Right cardiac atrium (tissue), 5 donors: Measurements from ENCODE around the gene ABCC9. TPM values are rescaled to one million over a fixed set of nuclear protein-coding genes. Genes with fewer than 3 reads are reported as not detected.

ENCODE experiments used
- ATAC-seq, 2 donors: fragments of 200-7000 bp; cut with Tn5 transposase; one replicate each; pipeline versions ENCODE4 v1.8.0 to v1.9.1; 2020; ENCODE audit warnings: moderate library complexity in 2 of 2, mild to moderate bottlenecking in 1 of 2
- DNase-seq, 3 donors: peaks; one replicate each; pipeline ENCODE4 v3.0.0-alpha.2; 2020
- H3K27ac ChIP-seq: one replicate; pipeline ENCODE4 v1.5.1; 2013; ENCODE audit warnings: mild to moderate bottlenecking, low read length, control low read depth, moderate library complexity
- H3K27me3 ChIP-seq: one replicate; pipeline ENCODE4 v1.6.1; 2013; ENCODE audit not compliant: control insufficient read depth, insufficient read depth
- H3K4me1 ChIP-seq: one replicate; pipeline ENCODE4 v1.6.1; 2013; ENCODE audit warnings: low read length; ENCODE audit not compliant: control insufficient read depth, insufficient read depth
- H3K4me3 ChIP-seq: one replicate; pipeline ENCODE4 v1.5.1; 2013; ENCODE audit warnings: low read length, control low read depth
- H3K9me3 ChIP-seq: one replicate; pipeline ENCODE4 v1.6.1; 2013; ENCODE audit warnings: low read length; ENCODE audit not compliant: control insufficient read depth
- WGBS: extraction: QIAGEN DNeasy Blood & Tissue Kit; methylation state at CpG from one replicate; pipeline ENCODE4 v1.1.7; 2013; 5-methylcytosine and 5-hydroxymethylcytosine counted together
- intact Hi-C, 4 donors: fragments of 100-400 bp; cut with DNase I; formaldehyde crosslinking; loops; one replicate each; pipeline versions ENCODE4 v1.11.0 to v1.14.0; 2022 to 2023
- polyA plus RNA-seq: library from polyadenylated mRNA; stranded (reverse); fragments of 200-250 nt; gene quantifications from one replicate; pipeline ENCODE4 v1.2.3, GENCODE V29; 2013
- total RNA-seq, 4 donors: library from RNA; stranded (reverse); fragmentation: NEBNext Ultra II Directional; extraction: Animal tissue kit (Norgen Biotek cat#: 25700); gene quantifications; one replicate each; pipeline ENCODE4 v1.2.1, GENCODE V29; 2021
- donor health status: healthy with polysubstance abuse.
- donor health status: DM: no; HTN: yes; CAD: no.
- donor health status: DM: no; HTN: no; CAD: no.
- donor health status: DM: no; HTN: yes; CAD: no; lungs with severe emphysema.
- donor health status: DM: yes; HTN: yes; CAD: no.

Gene ABCC9
- total and polyA plus RNA-seq, 5 donors: 12.1 to 67.8 (median 52.5) TPM

DNA sequence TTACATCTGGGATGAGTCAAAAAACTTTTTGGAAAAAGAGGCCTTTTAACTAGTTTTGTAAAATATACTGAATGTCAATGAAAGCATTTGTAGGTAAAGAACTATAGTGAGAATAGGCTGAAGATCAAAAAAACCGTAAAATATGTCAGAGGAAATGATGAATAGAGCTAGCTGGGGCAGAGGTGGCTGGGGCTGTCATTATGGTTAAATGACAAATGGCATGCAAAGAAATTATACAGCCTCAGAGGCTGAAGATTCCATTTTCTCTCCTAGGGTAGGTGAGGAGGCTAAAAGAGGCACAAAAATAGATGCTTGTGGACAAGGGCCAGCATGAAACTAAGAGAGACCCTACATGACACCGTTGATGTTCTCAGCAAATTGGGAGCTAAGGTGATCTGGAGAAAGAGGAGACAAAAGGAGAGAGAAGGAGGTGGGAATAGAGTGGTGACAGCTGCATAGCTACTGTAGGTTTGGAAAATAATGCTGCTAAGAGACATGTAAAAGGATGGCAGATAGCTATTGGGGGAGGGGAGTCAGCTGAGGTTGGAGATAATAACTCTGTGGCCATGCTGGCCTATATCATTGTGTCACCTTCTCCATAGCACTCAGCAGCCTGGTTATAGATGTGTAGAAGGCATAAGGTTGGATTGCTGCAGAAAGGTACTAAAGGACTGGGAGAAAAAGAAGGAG is 63.8 kb downstream of the ABCC9 start:
- no peaks in the 10 kb centered on the region for H3K4me1 ChIP-seq
- no peaks in the 10 kb centered on the region for H3K27me3 ChIP-seq
- no peak overlapping the region for H3K27ac ChIP-seq
- DNase-seq (no peak), ATAC-seq (peak; percentile 77 to 85)
- WGBS: 58% methylated on average over 2 of the region's 2 CpGs
- intact Hi-C loops: no loop called here
- no peak overlapping the region for H3K4me3 ChIP-seq
- H3K9me3 ChIP-seq: no peaks in the 10 kb centered on the region

DNA sequence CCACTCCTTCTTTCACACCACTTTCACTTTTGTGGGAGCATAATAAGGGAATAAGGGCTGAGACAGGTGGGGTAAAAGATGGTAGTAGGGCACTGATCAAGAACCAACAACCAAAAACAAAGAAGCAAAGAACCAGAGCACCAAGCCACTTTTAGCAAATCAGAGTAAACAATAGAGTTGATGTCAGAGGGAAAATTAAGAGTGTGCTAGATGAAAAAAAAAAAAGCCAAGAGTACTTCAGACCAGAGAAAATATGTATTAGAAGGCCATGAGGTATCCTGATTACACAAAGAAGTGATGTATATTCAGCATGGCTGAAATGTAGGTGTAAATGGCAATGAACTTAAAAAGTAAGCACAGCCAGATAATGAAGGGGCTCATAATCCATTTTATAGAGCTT is 75.4 kb downstream of the ABCC9 start:
- no peaks in the 10 kb centered on the region for H3K27me3 ChIP-seq
- DNase-seq: no peak
- intact Hi-C loops: no loop called here
- H3K27ac ChIP-seq: no peak overlapping the region
- H3K4me1 ChIP-seq: no peaks in the 10 kb centered on the region
- H3K9me3 ChIP-seq: no peaks in the 10 kb centered on the region
- ATAC-seq: no peak
- H3K4me3 ChIP-seq: no peak overlapping the region

DNA sequence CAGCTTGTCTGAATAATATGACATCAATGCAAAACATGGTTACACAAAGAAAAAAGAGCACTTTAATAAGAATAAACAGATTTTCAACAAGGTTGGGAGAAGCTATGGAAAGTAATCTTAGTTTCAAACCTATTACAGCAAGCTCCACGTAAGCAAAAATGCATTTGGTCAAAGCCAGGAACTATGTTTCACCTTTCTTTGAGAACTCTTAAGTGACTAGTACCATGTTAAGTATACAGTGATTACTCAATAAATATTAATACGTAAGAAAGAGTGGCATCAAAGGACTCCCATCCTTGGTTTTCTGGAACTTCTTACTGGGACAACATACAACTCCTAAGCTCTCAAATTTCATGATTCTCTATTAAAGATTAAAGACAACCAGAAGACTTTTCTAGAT is 80.7 kb downstream of the ABCC9 start:
- intact Hi-C loops: no loop called here
- H3K4me3 ChIP-seq: no peak overlapping the region
- no peak for DNase-seq
- WGBS: 90% methylated on average over 2 of the region's 2 CpGs
- no peaks in the 10 kb centered on the region for H3K27me3 ChIP-seq
- no peaks in the 10 kb centered on the region for H3K9me3 ChIP-seq
- H3K4me1 ChIP-seq: no peaks in the 10 kb centered on the region
- no peak for ATAC-seq
- H3K27ac ChIP-seq: no peak overlapping the region

DNA sequence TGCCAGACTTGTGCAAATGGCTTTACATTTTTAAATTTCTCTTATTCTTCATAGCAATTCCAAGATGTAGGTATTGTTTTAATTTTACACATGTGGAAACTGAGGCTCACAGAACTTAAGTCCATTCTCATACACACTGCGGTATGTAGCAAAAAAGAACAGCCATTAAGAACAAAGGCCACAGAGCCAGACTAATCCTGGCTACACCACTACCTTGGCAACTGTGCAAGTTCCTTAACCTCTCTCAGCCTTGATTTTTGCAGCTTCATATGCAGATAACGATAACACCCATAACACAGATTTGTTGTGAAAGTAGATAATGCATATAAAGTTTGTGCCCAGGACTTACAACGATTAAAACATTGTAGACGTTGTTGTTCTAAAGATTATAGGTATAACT is 81.1 kb downstream of the ABCC9 start:
- DNase-seq (no peak), ATAC-seq (no peak)
- no peak overlapping the region for H3K27ac ChIP-seq
- no peaks in the 10 kb centered on the region for H3K4me1 ChIP-seq
- no peaks in the 10 kb centered on the region for H3K27me3 ChIP-seq
- WGBS: 85% methylated on average over 4 of the region's 4 CpGs
- intact Hi-C loops: no loop called here
- no peak overlapping the region for H3K4me3 ChIP-seq
- no peaks in the 10 kb centered on the region for H3K9me3 ChIP-seq

- DNase-seq (no peak), ATAC-seq (no peak)
- Histone ChIP-seq H3K4me3 (no peak overlapping the region), H3K4me1 (peaks cover 4% of the 10 kb centered on the region), H3K27ac (no peak overlapping the region), H3K27me3 (no peaks in the 10 kb centered on the region), H3K9me3 (no peaks in the 10 kb centered on the region)
- 87% methylated on average over 5 of the region's 5 CpGs for WGBS
- intact Hi-C loops: no loop called here
These were observed 89.0 kb downstream of the ABCC9 start for GRCh38 chr12:21852251-21852650.

GRCh38 chr12:21851151-21851550 is 90.1 kb downstream of the ABCC9 start:
- ATAC-seq: no peak
- no peaks in the 10 kb centered on the region for H3K9me3 ChIP-seq
- H3K27ac ChIP-seq: no peak overlapping the region
- no peaks in the 10 kb centered on the region for H3K27me3 ChIP-seq
- H3K4me1 ChIP-seq: peaks cover 4% of the 10 kb centered on the region
- no peak for DNase-seq
- H3K4me3 ChIP-seq: no peak overlapping the region
- 82% methylated on average over 1 of the region's 1 CpG for WGBS
- intact Hi-C loops: no loop called here

DNA sequence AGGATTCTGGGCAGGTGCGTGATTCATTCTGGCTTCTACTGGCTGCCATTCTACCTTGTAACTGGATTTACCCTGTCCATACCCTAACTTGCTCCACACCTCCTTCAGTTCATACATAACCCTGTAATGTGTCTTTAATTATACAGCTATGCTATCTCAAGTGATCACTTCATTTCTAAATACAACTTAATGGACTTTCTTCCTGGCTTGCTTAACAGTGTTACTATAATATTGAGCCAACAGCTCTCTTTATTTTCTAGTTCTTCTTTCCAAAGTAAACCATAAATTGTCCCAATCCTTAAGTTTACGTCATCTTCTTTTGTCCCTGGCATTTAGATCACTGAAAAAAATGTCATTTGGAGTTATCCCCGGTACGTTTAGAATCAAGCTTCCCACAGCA is 90.8 kb downstream of the ABCC9 start:
- Histone ChIP-seq H3K4me1 (peaks cover 4% of the 10 kb centered on the region), H3K4me3 (no peak overlapping the region), H3K9me3 (no peaks in the 10 kb centered on the region), H3K27me3 (no peaks in the 10 kb centered on the region), H3K27ac (no peak overlapping the region)
- intact Hi-C loops: no loop called here
- DNase-seq: no peak
- 43% methylated on average over 4 of the region's 4 CpGs for WGBS
- ATAC-seq: peak; percentile 20 to 74

DNA sequence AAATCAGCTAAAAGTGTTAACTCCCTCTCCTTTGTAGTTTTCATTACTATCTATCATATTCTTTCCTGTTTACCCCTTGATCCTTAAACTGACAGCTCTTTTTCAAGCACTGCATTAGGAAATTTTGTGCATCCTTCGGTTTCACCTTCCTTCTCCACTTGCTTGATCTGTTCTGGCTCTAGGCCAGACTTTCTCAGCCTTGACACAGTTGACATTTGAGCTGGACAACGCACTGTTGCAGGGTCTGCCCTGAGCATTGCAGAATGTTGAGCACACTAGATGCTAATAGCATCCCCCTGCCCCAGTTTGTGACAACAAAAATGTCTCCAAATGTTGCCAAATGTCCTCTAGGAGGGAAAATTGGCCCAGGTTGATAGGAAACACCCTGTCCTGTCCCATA is 91.3 kb downstream of the ABCC9 start:
- intact Hi-C loops: no loop called here
- WGBS: 49% methylated on average over 2 of the region's 2 CpGs
- Histone ChIP-seq H3K9me3 (no peaks in the 10 kb centered on the region), H3K27me3 (no peaks in the 10 kb centered on the region), H3K27ac (no peak overlapping the region), H3K4me3 (no peak overlapping the region), H3K4me1 (peaks cover 4% of the 10 kb centered on the region)
- DNase-seq (no peak), ATAC-seq (peak; percentile 41 to 45)

GRCh38 chr12:21848192-21848591 is 93.0 kb downstream of the ABCC9 start:
- intact Hi-C loops: no loop called here
- Histone ChIP-seq H3K27me3 (no peaks in the 10 kb centered on the region), H3K9me3 (no peaks in the 10 kb centered on the region), H3K4me1 (peaks cover 4% of the 10 kb centered on the region), H3K4me3 (no peak overlapping the region), H3K27ac (no peak overlapping the region)
- DNase-seq (no peak), ATAC-seq (no peak)
- 86% methylated on average over 5 of the region's 5 CpGs for WGBS

- Histone ChIP-seq H3K4me1 (no peaks in the 10 kb centered on the region), H3K27me3 (no peaks in the 10 kb centered on the region)
These were observed 97.4 kb downstream of the ABCC9 start for GRCh38 chr12:21843795-21844194.

DNA sequence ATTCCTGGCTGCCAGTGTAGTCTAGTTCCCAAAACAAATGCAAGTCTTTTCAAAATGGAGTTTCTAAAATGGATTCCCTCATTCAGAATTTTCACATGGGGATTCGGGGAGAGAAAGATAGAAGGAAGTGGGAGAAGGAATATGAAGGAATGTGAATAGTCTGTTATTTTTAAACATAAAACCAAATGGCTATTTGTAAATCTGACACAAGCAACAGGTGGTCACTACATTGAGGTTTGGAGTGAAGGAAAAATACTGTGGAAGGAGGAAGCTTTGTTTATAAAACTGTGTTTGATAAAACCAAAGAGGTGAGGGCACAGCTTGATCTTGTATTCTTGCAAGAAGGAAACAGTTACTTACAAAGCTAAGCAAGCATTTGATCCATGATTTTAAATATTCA is 101.5 kb downstream of the ABCC9 start:
- intact Hi-C loops: loop anchor here in 1 of 4 donors (10.0 kb wide), 1 partner anchor 55 kb away; no protein-coding TSS in a partner anchor
- H3K4me1 ChIP-seq: no peaks in the 10 kb centered on the region
- WGBS: 89% methylated on average over 1 of the region's 1 CpG
- no peaks in the 10 kb centered on the region for H3K9me3 ChIP-seq
- DNase-seq: no peak
- ATAC-seq: no peak
- H3K4me3 ChIP-seq: no peak overlapping the region
- H3K27me3 ChIP-seq: no peaks in the 10 kb centered on the region
- no peak overlapping the region for H3K27ac ChIP-seq

More at GRCh38 chr12:21843795-21844194, 97.4 kb downstream of the ABCC9 start:
- no peak overlapping the region for H3K27ac ChIP-seq
- H3K9me3 ChIP-seq: no peaks in the 10 kb centered on the region
- ATAC-seq (no peak), DNase-seq (no peak)
- WGBS: 93% methylated on average over 2 of the region's 2 CpGs
- no peak overlapping the region for H3K4me3 ChIP-seq
- intact Hi-C loops: no loop called here

DNA sequence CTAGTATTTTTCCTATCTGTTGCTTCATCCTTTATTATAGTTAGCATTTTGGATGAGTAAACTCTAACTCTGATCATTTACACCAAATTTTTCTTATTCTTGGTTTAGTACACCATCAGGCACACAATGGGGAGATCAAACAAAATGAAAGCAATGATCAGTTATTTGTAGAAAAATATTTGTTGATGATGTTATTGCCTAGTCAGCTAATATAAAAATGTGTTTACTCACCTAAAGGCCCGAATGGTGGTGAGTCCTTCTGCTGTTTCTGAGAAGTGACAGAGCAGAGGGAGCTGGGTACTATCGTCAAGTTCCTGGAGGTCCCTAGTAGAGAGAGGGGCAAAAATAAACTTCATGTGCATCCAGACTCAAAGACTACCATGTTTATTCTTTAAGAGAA is 103.4 kb downstream of the ABCC9 start:
- Histone ChIP-seq H3K27ac (no peak overlapping the region), H3K9me3 (no peaks in the 10 kb centered on the region), H3K4me1 (no peaks in the 10 kb centered on the region), H3K27me3 (no peaks in the 10 kb centered on the region), H3K4me3 (no peak overlapping the region)
- intact Hi-C loops: loop anchor here in 1 of 4 donors (10.0 kb wide), 1 partner anchor 53 kb away; no protein-coding TSS in a partner anchor
- 86% methylated on average over 2 of the region's 2 CpGs for WGBS
- DNase-seq: no peak
- ATAC-seq: no peak
